GM21360 (cell line): ENCODE measurements around the gene CCNY.
"Not testable (repeated sequence)": the region's sequence is repeated elsewhere in the genome, so short reads cannot be mapped to it uniquely, and the experiment has no call there.

Experiments
- ATAC-seq: cut with Tn5 transposase; IDR thresholded peaks from one replicate; pipeline ENCODE4 v1.9.1; 2021; ENCODE audit warnings: mild to moderate bottlenecking, moderate library complexity; ENCODE audit not compliant: unreplicated experiment

CCNY gene

GRCh38 chr10:35400595-35401268 is 64.4 kb downstream of the CCNY start:
- no peak for ATAC-seq

DNA sequence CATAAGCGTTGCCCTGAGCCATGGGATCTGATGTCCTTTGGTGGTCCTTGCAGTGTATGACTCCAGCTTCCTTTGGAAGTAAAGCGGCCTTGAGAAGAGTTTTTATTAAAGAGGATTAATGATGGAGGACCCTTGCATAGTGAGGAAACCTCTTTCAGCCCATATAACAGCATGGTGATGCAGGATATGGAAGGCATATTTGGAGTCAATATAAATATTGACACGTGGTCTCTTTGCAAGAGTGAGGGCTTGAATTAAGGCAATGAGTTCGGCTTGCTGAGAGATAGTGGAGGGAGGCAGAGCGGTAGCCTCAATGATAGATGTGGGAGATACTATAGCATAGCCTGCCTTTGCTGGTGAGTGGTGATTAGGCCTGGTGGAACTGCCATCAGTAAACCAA is 67.2 kb downstream of the CCNY start:
- ATAC-seq, result not testable (repeated sequence)

GRCh38 chr10:35404077-35404476 is 67.8 kb downstream of the CCNY start:
- ATAC-seq, result not testable (repeated sequence)

DNA sequence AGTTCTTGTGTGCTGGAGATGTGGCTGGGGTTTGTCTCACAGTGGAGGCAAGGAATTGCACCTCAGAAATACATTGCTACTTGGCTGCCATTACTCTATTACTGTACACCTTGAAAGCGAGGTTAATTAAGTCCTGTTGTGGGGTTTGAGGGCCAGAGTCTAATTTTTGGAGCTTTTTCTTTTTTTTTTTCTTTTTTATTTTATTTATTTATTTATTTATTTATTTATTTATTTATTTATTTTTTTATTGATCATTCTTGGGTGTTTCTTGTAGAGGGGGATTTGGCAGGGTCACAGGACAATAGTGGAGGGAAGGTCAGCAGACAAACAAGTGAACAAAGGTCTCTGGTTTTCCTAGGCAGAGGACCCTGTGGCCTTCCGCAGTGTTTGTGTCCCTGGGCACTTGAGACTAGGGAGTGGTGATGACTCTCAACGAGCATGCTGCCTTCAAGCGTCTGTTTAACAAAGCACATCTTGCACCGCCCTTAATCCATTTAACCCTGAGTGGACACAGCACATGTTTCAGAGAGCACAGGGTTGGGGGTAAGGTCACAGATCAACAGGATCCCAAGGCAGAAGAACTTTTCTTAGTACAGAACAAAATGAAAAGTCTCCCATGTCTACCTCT is 69.8 kb downstream of the CCNY start:
- ATAC-seq, result not testable (repeated sequence)

- ATAC-seq, result not testable (repeated sequence)
Observed at GRCh38 chr10:35407696-35408095, 71.4 kb downstream of the CCNY start.

DNA sequence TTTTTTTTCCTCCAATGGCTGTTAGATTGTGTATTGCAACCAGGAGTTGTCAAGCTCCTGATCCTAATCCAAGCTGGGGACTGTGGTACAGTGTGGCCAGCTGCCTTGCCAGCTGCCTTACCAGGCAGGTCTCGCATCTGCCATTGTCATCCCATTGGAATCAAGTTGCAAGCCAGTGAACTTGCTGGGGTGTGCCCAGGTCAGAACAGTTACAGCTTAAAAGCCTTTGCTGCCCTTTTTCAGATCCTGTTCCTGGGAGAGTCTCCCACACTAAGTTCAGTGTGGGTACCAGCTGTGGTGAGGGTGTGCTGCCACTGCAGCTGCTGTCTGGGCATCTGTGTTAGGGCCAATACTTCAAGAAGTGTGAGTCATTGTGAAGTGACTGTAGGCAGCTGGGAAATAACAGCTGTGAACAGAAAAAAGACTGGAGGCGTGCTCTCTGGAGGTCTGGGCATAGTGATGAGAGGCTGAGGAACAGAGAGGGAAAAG is 72.8 kb downstream of the CCNY start:
- ATAC-seq, result no peak

- no peak for ATAC-seq
Observed at GRCh38 chr10:35409808-35410207, 73.5 kb downstream of the CCNY start.

DNA sequence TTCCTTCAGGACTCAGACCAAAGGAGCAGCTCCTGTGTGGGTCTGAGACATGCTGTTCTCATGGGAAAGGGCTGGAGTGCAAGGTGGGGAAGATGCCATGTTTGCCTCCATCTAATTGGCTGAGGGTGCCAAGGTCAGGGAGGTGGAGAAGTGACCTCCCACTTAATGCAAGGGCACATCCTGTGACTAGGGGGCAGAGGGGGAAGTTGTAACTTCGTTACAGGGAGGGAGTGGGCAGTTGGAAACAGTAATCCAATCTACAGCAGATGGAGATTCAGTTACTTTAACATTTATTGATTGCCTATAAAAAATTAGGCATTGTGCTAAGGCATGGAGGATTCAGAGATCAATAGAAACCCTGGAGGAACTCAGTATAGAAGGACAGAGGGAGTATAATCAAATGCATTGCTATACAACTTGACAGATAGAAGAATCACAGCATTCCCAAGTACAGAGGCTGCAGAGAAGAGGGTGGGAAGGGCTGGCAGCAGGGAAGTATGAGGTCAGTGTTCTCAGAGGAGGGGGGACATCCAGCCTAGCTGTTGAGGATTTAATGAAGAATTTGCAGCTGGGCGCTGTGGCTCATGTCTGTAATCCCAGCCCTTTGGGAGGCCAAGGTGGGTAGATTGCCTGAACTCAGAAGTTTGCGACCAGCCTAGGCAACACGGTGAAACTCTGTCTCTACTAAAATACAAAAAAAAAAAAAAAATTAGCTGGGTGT is 75.9 kb downstream of the CCNY start:
- no peak for ATAC-seq

DNA sequence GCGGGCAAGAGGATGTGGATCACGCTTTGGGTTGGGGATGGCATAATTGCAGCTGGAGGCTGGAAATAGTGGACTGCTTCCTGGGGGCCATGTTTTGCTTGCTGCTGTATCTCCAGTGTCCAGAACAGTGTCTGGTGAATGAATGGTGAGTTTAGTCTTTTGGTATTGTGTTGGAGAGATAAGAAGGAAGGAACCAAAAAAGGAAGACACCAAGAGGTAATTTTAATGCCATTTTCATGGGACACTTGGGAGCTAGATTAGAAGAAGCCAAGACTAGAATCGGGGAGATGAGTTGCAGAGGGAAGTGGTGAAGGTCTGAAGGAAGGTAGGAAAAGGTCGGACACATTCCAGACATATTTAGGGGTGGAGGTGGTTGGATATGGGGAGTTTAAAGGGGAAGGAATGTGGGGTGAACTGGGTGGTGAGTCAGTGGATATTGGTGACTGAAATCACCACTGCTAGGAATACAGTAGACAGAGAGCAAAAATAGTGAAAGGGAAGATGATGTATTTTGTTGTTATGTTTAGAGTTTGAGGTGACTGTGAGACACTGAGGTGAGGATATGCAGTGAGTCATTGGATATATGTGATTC is 76.7 kb downstream of the CCNY start:
- no peak for ATAC-seq

DNA sequence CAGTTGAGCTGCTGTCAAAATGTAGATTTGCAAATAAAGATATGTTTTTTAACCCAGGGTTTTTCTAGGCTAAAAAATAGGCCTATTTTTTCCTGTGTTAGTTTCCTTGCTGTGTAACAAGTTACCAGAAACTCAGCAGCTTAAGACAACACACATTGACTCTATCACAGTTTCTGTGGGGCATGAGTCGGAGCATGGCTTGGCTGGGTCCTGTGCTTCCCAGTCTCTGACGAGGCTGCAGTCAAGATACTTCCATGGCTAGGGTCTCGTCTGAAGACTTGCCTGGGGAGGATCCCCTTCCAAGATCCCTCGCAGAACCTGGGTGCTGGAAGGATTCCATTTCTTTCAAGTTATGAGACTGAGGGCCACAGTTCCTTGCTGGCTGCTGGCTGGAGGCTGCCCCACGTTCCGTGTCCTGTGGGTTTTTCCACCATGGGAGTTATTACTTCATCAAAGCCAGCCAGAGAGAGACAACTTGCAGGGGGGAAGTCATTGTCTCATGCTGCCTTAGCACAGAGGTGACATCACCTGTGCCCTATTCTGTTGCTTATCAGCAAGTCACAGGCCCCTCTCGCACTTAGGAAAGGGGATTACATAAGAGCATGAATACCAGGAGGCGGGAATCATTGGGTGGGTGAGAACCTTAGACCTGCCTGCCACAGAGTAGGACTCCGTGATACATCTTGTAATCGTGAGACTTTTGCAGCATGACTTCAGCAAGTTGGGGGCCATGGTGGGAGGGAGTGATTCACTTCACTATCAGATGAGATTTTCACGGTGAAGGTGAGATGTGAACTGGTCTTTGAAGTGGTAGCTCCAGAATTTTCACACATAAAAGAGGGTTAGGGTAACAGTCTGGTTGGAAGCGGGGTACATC is 77.9 kb downstream of the CCNY start:
- no peak for ATAC-seq

DNA sequence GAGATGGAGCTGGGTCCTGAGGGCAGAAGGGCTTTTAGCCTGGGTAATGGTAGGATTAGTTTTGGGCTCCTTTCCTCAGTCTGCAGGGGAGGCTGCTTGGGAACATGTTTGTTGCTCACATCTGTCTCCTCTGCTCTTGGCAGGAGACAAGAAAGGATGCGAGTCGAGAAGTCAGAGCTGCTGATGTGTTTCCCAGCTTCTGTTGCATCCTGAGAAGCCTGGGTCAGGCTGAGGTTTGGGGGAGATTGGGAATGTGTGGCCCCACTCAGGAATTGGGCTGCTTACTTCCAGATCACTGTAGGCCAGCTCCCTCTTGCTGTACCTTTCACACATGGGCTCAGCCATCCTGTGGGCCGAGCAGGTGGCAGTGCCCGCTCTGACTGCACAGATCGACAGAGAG is 79.2 kb downstream of the CCNY start:
- no peak for ATAC-seq

GRCh38 chr10:35416619-35417312 is 80.5 kb downstream of the CCNY start:
- ATAC-seq, result no peak

- ATAC-seq, result no peak
Observed at GRCh38 chr10:35417313-35417625, 81.0 kb downstream of the CCNY start.

DNA sequence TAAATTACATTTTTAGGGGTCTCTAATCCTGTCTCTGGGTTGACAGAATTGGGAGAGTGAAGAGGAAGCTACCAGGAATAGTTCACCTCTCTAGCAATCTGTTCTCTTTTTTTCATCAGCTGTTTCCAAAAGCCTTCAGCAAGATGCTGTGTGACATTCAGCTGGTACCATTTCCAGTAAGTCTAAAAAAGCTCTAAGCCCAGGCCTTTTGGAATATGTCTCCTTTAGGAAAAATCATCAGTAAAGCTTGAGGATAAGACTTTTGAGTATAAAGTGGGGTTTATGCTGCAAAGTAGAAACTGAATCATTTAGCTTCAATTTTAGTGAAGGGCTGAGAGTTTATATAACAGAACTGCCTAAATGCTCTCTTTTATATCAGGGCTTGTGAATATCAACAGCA is 81.5 kb downstream of the CCNY start:
- ATAC-seq, result no peak

- ATAC-seq, result not testable (repeated sequence)
Observed at GRCh38 chr10:35418580-35418979, 82.3 kb downstream of the CCNY start.

DNA sequence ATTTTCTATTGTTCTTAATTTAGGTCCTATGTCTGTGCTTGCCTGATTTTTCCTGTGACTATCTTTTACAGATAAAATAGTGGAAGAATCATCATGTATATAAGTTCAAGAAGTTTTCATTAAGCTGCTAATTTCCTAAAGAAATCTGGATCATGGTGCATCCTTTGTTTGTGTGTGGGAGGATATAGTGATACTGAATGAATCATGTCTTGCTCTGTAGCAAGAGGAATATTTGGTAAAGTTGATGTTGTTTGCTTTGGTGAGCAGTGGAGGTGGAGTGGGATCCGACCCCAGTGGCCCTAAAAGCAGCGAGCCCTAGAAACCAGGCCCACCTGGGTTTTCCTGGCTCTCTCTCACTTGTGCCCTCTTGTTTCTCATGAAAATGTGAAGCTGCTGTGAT is 83.7 kb downstream of the CCNY start:
- ATAC-seq, result no peak

DNA sequence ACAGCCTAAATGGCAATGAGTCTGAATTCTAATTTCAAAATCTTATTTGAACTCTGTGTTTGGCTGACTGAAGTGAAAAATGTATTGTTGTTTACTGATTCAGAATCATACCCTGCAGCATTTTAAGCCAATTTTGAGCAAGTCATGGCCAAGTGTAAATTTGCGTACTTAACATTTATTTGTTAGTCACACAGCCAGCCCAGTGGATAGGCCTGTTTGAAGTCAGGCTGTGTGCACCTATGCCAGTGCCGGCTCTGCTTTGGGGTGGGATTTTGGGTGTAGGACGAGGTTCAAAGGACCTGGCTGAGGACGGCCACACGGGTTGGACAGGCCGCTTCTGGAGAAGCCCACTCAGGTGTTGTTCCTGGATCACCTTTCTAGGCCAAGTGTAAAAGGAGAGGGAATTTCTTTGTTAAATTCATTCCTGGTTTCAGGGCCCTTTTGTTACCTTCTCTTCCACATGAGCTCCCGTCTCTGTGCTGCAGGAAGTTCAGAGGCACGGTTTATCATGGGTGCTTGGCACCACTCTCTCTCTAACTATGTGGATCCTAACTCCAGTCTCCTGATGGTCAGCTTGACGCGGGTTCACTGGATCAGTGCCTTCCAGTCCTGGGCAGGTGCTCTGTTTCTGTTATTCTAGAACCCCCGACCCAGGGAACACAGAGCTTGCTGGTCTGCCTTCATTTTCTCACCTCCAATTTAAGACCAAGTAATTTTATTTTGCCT is 84.7 kb downstream of the CCNY start:
- ATAC-seq, result no peak

DNA sequence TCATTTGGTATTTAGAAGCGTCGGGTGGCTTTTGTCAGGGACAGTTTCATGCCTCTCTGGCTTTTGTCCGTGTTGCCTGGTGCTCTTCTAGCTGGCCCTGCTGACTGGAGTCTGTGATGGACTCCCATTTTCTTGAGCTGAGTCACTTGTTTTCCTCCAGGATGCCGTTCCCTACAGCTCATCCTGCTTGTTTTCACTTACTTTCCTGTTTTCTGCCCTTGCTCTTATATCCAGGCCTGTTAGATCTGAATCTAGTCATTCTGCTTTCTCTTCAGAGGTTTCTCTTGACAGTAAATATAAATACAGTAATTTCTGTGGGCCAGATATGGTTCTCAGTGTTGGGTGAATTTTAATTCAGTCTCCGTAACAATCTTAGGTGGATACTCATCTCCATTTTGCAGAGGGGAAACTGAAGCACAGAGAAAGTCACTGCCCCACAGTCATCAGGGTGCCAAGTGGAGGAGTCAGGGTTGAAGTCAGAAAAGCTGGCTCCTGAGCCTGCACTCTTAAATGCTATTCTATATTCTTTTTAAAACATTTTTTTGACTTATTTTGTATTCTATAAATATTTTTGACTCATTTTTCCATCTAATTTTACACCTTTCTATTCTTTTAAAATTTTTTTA is 85.4 kb downstream of the CCNY start:
- ATAC-seq, result no peak

DNA sequence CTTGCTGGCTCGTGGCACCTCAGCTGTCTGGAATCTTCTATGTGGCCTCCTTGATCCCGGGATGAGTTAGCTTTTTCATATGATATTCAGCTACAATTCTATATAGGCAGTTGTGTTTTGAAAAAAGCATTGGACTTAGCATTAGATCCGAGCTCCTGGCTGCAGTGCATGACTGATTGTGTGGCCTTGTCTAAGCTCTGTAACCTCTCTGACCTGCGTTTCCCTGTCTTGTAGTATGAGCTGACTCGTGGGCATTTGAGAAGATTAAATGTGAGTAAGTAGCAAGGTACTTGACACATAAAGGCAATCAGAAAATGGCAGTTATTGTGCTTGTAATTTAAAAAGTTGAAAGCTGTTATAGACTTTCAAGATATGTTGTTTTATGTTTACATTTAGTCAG is 85.9 kb downstream of the CCNY start:
- ATAC-seq, result no peak
